ENCODE data around the gene PLA2G5. TPM values are rescaled to one million over a fixed set of nuclear protein-coding genes. Genes with fewer than 3 reads are reported as not detected.
"Not testable (repeated sequence)": the region's sequence is repeated elsewhere in the genome, so short reads cannot be mapped to it uniquely, and the experiment has no call there.

Gene PLA2G5
- total RNA-seq, 2 donors from 2014 or later: 0.52 to 5.9 TPM

- WGBS, 2 donors: 57 to 69% methylated on average over 7 of the region's 7 CpGs
- Histone ChIP-seq H3K4me3 (no peak overlapping the region), H3K9me3 (no peaks in the 10 kb centered on the region), H3K36me3 (replicated peaks in 1 of 2; ENCODE audit: insufficient read depth in 1 of 2, low read depth in 2 of 2) (no peaks in the 10 kb centered on the region), H3K4me1 (no peaks in the 10 kb centered on the region), H3K27me3 (no peaks in the 10 kb centered on the region), H3K27ac (no peak overlapping the region)
- intact Hi-C loops (cut with DNase I): no loop called here
- ATAC-seq (no peak), DNase-seq (peak in 2 of 4 donors; percentile 22 to 24)
- TF ChIP-seq POLR2A (IDR thresholded peaks at IDR 0.05): no peak
- no peak for TF ChIP-seq CTCF (IDR thresholded peaks at IDR 0.05)
Observed at GRCh38 chr1:20124456-20125057, 54.6 kb downstream of the PLA2G5 start.

- H3K4me1 ChIP-seq: no peaks in the 10 kb centered on the region
- H3K27me3 ChIP-seq: no peaks in the 10 kb centered on the region
- H3K27ac ChIP-seq: no peak overlapping the region
- H3K9me3 ChIP-seq: no peaks in the 10 kb centered on the region
- intact Hi-C loops (cut with DNase I): no loop called here
- TF ChIP-seq CTCF (IDR thresholded peaks at IDR 0.05): no peak
- DNase-seq (no peak), ATAC-seq (no peak)
- no peak overlapping the region for H3K4me3 ChIP-seq
- 60 to 63% methylated on average over 10 of the region's 10 CpGs for WGBS, 2 donors
- no peaks in the 10 kb centered on the region for H3K36me3 ChIP-seq (replicated peaks in 1 of 2; ENCODE audit: insufficient read depth in 1 of 2, low read depth in 2 of 2)
Observed at GRCh38 chr1:20125100-20125499, 55.1 kb downstream of the PLA2G5 start.

GRCh38 chr1:20126041-20126805 is 56.2 kb downstream of the PLA2G5 start:
- no peaks in the 10 kb centered on the region for H3K27me3 ChIP-seq
- WGBS, 2 donors: 67 to 70% methylated on average over 7 to 9 of the region's 9 CpGs
- no peak overlapping the region for H3K27ac ChIP-seq
- intact Hi-C loops (cut with DNase I): no loop called here
- TF ChIP-seq POLR2A (IDR thresholded peaks at IDR 0.05) (no peak), CTCF (IDR thresholded peaks at IDR 0.05) (no peak)
- ATAC-seq (no peak), DNase-seq (no peak)
- no peaks in the 10 kb centered on the region for H3K36me3 ChIP-seq (replicated peaks in 1 of 2; ENCODE audit: insufficient read depth in 1 of 2, low read depth in 2 of 2)
- no peaks in the 10 kb centered on the region for H3K9me3 ChIP-seq
- H3K4me1 ChIP-seq: no peaks in the 10 kb centered on the region
- H3K4me3 ChIP-seq: no peak overlapping the region

GRCh38 chr1:20126806-20127440 is 56.9 kb downstream of the PLA2G5 start:
- no peaks in the 10 kb centered on the region for H3K36me3 ChIP-seq (replicated peaks in 1 of 2; ENCODE audit: insufficient read depth in 1 of 2, low read depth in 2 of 2)
- 80 to 93% methylated on average over 8 to 10 of the region's 10 CpGs for WGBS, 2 donors
- no peaks in the 10 kb centered on the region for H3K9me3 ChIP-seq
- H3K27ac ChIP-seq: no peak overlapping the region
- TF ChIP-seq POLR2A (IDR thresholded peaks at IDR 0.05) (no peak), CTCF (IDR thresholded peaks at IDR 0.05) (no peak)
- DNase-seq: no peak
- no peak for ATAC-seq
- no peaks in the 10 kb centered on the region for H3K27me3 ChIP-seq
- intact Hi-C loops (cut with DNase I): no loop called here
- H3K4me1 ChIP-seq: no peaks in the 10 kb centered on the region
- no peak overlapping the region for H3K4me3 ChIP-seq

- H3K27me3 ChIP-seq; intact Hi-C loops (cut with DNase I); H3K36me3 ChIP-seq (replicated peaks in 1 of 2; ENCODE audit: insufficient read depth in 1 of 2, low read depth in 2 of 2); H3K27ac ChIP-seq; ATAC-seq; H3K4me1 ChIP-seq; H3K9me3 ChIP-seq; DNase-seq; H3K4me3 ChIP-seq: not testable (repeated sequence)
- 67 to 81% methylated on average over 3 of the region's 3 CpGs for WGBS, 2 donors
Observed at GRCh38 chr1:20130518-20130917, 60.5 kb downstream of the PLA2G5 start.

All from body of pancreas (tissue), 4 donors.